ENCODE results near the gene MDM2.
"Not testable (repeated sequence)": the region's sequence is repeated elsewhere in the genome, so short reads cannot be mapped to it uniquely, and the experiment has no call there.

Gene MDM2

DNA sequence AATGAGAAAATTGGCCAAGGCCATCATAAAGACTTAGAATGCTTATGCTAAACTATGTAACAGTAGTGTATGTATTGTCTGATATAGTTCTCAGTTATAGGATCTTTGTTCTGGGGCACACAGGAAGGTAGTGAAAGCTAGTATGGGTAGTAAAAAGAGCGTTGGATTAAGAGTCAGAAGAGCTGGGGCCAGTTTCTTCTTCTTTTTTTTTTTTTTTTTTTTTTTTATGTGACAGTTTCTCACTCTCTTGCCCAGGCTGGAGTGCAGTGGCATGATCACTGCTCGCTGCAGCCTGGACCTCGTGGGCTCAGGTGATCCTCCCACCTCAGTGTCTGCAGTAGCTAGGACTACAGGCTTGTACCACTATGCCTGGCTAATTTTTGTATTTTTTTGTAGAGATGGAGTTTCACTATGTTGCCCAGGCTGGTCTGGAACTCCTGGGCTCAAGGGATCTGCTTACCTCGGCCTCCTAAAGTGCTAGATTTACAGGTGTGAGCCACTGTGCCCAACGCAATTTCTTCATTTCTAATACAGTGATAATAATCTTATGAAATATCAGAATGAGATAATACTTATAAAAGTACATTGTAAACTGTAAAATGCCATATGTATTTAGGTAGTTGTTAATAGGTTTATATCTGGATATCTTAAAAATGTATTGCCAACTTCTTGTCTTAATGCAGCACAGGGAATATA lies 7.4 kb downstream of the MDM2 start:
- peaks cover 50% of the 10 kb centered on the region for H4K20me1 ChIP-seq (ENCODE audit: insufficient read depth, low read length)
- TF ChIP-seq EZH2phosphoT487 (IDR thresholded peaks at IDR 0.05; ENCODE audit: low read length) (no peak), EZH2 (optimal IDR thresholded peaks at IDR 0.05; ENCODE audit: low read depth, low read length) (no peak)
- TF ChIP-seq, protein P1, sequence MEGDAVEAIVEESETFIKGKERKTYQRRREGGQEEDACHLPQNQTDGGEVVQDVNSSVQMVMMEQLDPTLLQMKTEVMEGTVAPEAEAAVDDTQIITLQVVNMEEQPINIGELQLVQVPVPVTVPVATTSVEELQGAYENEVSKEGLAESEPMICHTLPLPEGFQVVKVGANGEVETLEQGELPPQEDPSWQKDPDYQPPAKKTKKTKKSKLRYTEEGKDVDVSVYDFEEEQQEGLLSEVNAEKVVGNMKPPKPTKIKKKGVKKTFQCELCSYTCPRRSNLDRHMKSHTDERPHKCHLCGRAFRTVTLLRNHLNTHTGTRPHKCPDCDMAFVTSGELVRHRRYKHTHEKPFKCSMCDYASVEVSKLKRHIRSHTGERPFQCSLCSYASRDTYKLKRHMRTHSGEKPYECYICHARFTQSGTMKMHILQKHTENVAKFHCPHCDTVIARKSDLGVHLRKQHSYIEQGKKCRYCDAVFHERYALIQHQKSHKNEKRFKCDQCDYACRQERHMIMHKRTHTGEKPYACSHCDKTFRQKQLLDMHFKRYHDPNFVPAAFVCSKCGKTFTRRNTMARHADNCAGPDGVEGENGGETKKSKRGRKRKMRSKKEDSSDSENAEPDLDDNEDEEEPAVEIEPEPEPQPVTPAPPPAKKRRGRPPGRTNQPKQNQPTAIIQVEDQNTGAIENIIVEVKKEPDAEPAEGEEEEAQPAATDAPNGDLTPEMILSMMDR (IDR thresholded peaks at IDR 0.05; ENCODE audit: low read length), result no peak
- H3K4me3 ChIP-seq (ENCODE audit: low read length), result peak overlapping the region; percentile 17
- peaks cover 12% of the 10 kb centered on the region for H3K36me3 ChIP-seq (replicated peaks; ENCODE audit: insufficient read depth, low read length)
- no peaks in the 10 kb centered on the region for H3K9me3 ChIP-seq (replicated peaks; ENCODE audit: insufficient read depth, low read length)
- H3K79me2 ChIP-seq (ENCODE audit: low read length), result peaks cover 97% of the 10 kb centered on the region
- peaks cover 24% of the 10 kb centered on the region; the same call in 1 of the 2 replicates for H3K4me1 ChIP-seq (ENCODE audit: low read length)
- H3F3A ChIP-seq (ENCODE audit: insufficient read depth, low read length), result peaks cover 74% of the 10 kb centered on the region
- DNase-seq, result no peak
- peak overlapping the region; percentile 20; the same call in 1 of the 2 replicates for H3K27ac ChIP-seq (ENCODE audit: low read length)
- no peaks in the 10 kb centered on the region for H3K9me2 ChIP-seq (replicated peaks; ENCODE audit: insufficient read depth, low read length)
- H2AFZ ChIP-seq (ENCODE audit: low read length), result no peak overlapping the region
- peak overlapping the region; percentile 0; the same call in 1 of the 2 replicates for H3K9ac ChIP-seq (ENCODE audit: low read length)
- no peaks in the 10 kb centered on the region for H3K27me3 ChIP-seq (replicated peaks; ENCODE audit: insufficient read depth, low read length)
- H3K4me2 ChIP-seq (ENCODE audit: low read depth, low read length), result peak overlapping the region; percentile 73; the same call in 1 of the 2 replicates

DNA sequence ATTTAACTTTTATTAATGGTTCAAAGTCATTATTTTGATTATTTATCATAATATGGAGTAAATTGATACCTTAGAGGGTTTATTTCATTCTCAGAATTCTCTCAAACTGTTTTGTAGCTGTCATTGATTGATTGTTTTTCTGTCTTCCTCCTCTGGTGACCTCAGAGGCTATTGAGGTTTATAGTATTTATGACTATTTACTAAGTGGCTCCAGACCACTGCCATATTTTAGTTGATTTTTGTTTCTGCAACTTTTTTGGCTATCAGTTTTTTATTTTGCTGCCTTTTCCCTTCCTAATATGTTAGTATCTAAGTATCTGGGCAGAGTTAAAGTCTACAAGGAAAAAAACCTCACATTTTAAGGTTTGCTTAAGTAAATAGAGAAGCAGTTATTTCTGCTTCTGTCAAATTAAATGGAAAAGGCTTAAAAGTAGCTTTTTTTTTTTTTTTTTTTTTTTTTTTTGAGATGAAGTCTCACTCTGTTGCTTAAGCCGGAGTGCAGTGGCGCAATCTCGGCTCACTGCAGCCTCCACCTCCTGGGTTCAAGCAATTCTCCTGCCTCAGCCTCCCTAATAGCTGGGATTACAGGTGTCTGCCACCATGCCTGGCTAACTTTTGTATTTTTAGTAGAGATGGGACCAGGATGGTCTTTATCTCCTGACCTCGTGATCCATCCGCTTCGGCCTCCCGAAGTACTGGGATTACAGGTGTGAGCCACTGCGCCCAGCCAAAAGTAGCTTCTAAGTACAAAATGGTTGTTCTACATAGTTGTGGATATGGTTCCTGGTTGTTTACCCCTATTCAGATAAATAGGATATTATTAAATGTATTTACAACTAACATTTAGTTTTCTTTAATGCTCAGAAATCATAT lies 8.2 kb downstream of the MDM2 start:
- Histone ChIP-seq H3K4me2 (ENCODE audit: low read depth, low read length) (peak overlapping the region; percentile 73; the same call in 1 of the 2 replicates), H3K9me3 (replicated peaks; ENCODE audit: insufficient read depth, low read length) (no peaks in the 10 kb centered on the region), H3K4me1 (ENCODE audit: low read length) (peaks cover 26% of the 10 kb centered on the region; the same call in 1 of the 2 replicates), H3K9me2 (replicated peaks; ENCODE audit: insufficient read depth, low read length) (no peaks in the 10 kb centered on the region), H3K9ac (ENCODE audit: low read length) (no peak overlapping the region), H3F3A (ENCODE audit: insufficient read depth, low read length) (peaks cover 78% of the 10 kb centered on the region), H3K36me3 (replicated peaks; ENCODE audit: insufficient read depth, low read length) (peaks cover 16% of the 10 kb centered on the region), H2AFZ (ENCODE audit: low read length) (no peak overlapping the region), H3K79me2 (ENCODE audit: low read length) (peaks cover 97% of the 10 kb centered on the region), H3K4me3 (ENCODE audit: low read length) (no peak overlapping the region), H3K27me3 (replicated peaks; ENCODE audit: insufficient read depth, low read length) (no peaks in the 10 kb centered on the region), H3K27ac (ENCODE audit: low read length) (no peak overlapping the region), H4K20me1 (ENCODE audit: insufficient read depth, low read length) (peaks cover 57% of the 10 kb centered on the region)
- no peak for DNase-seq
- TF ChIP-seq, protein P1 (IDR thresholded peaks at IDR 0.05; ENCODE audit: low read length), result no peak
- TF ChIP-seq EZH2phosphoT487 (IDR thresholded peaks at IDR 0.05; ENCODE audit: low read length), result no peak
- TF ChIP-seq EZH2 (optimal IDR thresholded peaks at IDR 0.05; ENCODE audit: low read depth, low read length), result no peak

- H3K9me2 ChIP-seq (replicated peaks; ENCODE audit: insufficient read depth, low read length); H2AFZ ChIP-seq (ENCODE audit: low read length); H3K4me2 ChIP-seq (ENCODE audit: low read depth, low read length); H3K4me3 ChIP-seq (ENCODE audit: low read length); H3K27ac ChIP-seq (ENCODE audit: low read length); H3K9me3 ChIP-seq (replicated peaks; ENCODE audit: insufficient read depth, low read length); DNase-seq; H3K27me3 ChIP-seq (replicated peaks; ENCODE audit: insufficient read depth, low read length); H3K9ac ChIP-seq (ENCODE audit: low read length): not testable (repeated sequence)
- Histone ChIP-seq H4K20me1 (ENCODE audit: insufficient read depth, low read length) (peaks cover 64% of the 10 kb centered on the region), H3K79me2 (ENCODE audit: low read length) (peaks cover 97% of the 10 kb centered on the region), H3K4me1 (ENCODE audit: low read length) (peaks cover 15% of the 10 kb centered on the region; the same call in 1 of the 2 replicates), H3F3A (ENCODE audit: insufficient read depth, low read length) (peaks cover 80% of the 10 kb centered on the region), H3K36me3 (replicated peaks; ENCODE audit: insufficient read depth, low read length) (peaks cover 36% of the 10 kb centered on the region)
These were observed 11.5 kb downstream of the MDM2 start for GRCh38 chr12:68819481-68819880.
